A549 (cell line): ENCODE data around the gene UTS2R. TPM values are rescaled to one million over a fixed set of nuclear protein-coding genes. Genes with fewer than 3 reads are reported as not detected.

Source experiments
- ATAC-seq, 2 experiments: fragments of 200-7000 bp in 1 of 2; fragments of >200 bp in 1 of 2; cut with Nextera tagmentation in 1 of 2; cut with Tn5 transposase in 1 of 2; 3 replicates each; pipeline versions ENCODE4 v1.8.0 to v1.9.1; 2018 to 2020; ENCODE audit warnings: mild to moderate bottlenecking in 1 of 2, moderate library complexity in 1 of 2
- CTCF ChIA-PET: fragments of 300-600 bp; sonication (Branson Sonifier 250); formaldehyde crosslinking; extraction: SDS; loops from one replicate; lab custom pipeline; 2021; ENCODE audit warnings: antibody characterized with exemption, inconsistent platforms; lab: Yijun Ruan, JAX
- POLR2A ChIA-PET: fragments of 350-600 bp; formaldehyde crosslinking; extraction: SDS; loops from one replicate; lab custom pipeline; 2021; ENCODE audit warnings: antibody characterized with exemption, inconsistent platforms; lab: Yijun Ruan, JAX
- DNase-seq, 2 experiments: peaks; one replicate each; pipeline versions ENCODE4 v3.0.0 to v3.0.0-alpha.2; 2011 to 2016; ENCODE audit warnings: low read depth in 1 of 2, low spot score in 1 of 2
- FAIRE-seq: peaks from 2 replicates; lab custom pipeline; 2011; peaks lifted over from hg19 to GRCh38; lab: Jason Lieb, UNC
- H3K27ac ChIP-seq, 2 experiments: fragments of >200 bp; sonication (Bioruptor Twin); formaldehyde crosslinking; 3 replicates each; pipeline ENCODE4 v1.5.1; 2016 to 2017
- H3K4me1 ChIP-seq: fragments of >200 bp; sonication (Bioruptor Twin); formaldehyde crosslinking; 3 replicates; pipeline ENCODE4 v1.6.1; 2016
- H3K4me2 ChIP-seq: fragments of >200 bp; sonication (Bioruptor Twin); formaldehyde crosslinking; 3 replicates; pipeline ENCODE4 v1.6.1; 2016
- H3K4me3 ChIP-seq: fragments of >200 bp; sonication (Bioruptor Twin); formaldehyde crosslinking; 3 replicates; pipeline ENCODE4 v1.5.1; 2016
- H3K9me3 ChIP-seq: fragments of >200 bp; sonication (Bioruptor Twin); formaldehyde crosslinking; 3 replicates; pipeline ENCODE4 v1.6.1; 2016
- ATOH8 ChIP-seq: fragments of 250-450 bp; sonication (Bioruptor Pico); IDR thresholded peaks from 2 replicates; pipeline ENCODE4 v1.5.0; 2020; ENCODE audit warnings: low read depth, mild to moderate bottlenecking, moderate library complexity
- CBX8 ChIP-seq: fragments of 200-600 bp; sonication (generic); IDR thresholded peaks from 2 replicates; pipeline ENCODE4 v1.6.1; 2016
- CEBPB ChIP-seq, 2 experiments: fragments of >200 bp in 1 of 2; sonication (Bioruptor Twin) in 1 of 2; formaldehyde crosslinking in 1 of 2; IDR thresholded peaks; 2 replicates each; pipeline ENCODE4 v1.6.1; 2012 to 2016
- CHD2 ChIP-seq: fragments of 150-350 bp; IDR thresholded peaks from 2 replicates; pipeline ENCODE4 v1.6.1; 2014; ENCODE audit warnings: low read length; ENCODE audit not compliant: partially characterized antibody
- EHMT2 ChIP-seq: fragments of 200-600 bp; sonication (generic); IDR thresholded peaks from 2 replicates; pipeline ENCODE4 v1.6.1; 2016; ENCODE audit warnings: antibody characterized with exemption, low read depth, mild to moderate bottlenecking, moderate library complexity
- ELK1 ChIP-seq: fragments of 150-350 bp; IDR thresholded peaks from 2 replicates; pipeline ENCODE4 v1.6.1; 2014; ENCODE audit warnings: low read depth, mild to moderate bottlenecking, low read length
- EP300 ChIP-seq, 2 experiments: fragments of >200 bp; sonication (Bioruptor Twin); formaldehyde crosslinking; IDR thresholded peaks; 2 replicates in 1 of 2; 3 replicates in 1 of 2; pipeline ENCODE4 v1.6.1; 2016 to 2017
- ESRRA ChIP-seq: fragments of 150-350 bp; IDR thresholded peaks from 2 replicates; pipeline ENCODE4 v1.6.1; 2014; ENCODE audit warnings: mild to moderate bottlenecking, low read length, borderline replicate concordance
- FOSL2 ChIP-seq, 2 experiments: fragments of 450-650 bp in 1 of 2; fragments of >200 bp in 1 of 2; sonication (Bioruptor Twin) in 1 of 2; formaldehyde crosslinking; IDR thresholded peaks; 2 replicates each; pipeline versions ENCODE4 v1.5.0 to v1.6.1; 2016 to 2020; ENCODE audit warnings: mild to moderate bottlenecking in 1 of 2, moderate library complexity in 1 of 2
- FOXS1 ChIP-seq: fragments of 250-450 bp; sonication (Bioruptor Pico); IDR thresholded peaks from 2 replicates; pipeline ENCODE4 v1.5.0; 2020; ENCODE audit warnings: mild to moderate bottlenecking, moderate library complexity
- HES2 ChIP-seq: fragments of >200 bp; sonication (Bioruptor Twin); formaldehyde crosslinking; IDR thresholded peaks from 2 replicates; pipeline ENCODE4 v1.6.1; 2016
- HOXA7 ChIP-seq: fragments of 250-450 bp; sonication (Bioruptor Pico); IDR thresholded peaks from 2 replicates; pipeline ENCODE4 v1.5.0; 2020; ENCODE audit warnings: mild to moderate bottlenecking, moderate library complexity
- JUN ChIP-seq, 2 experiments: fragments of >200 bp; sonication (Bioruptor Twin); formaldehyde crosslinking; IDR thresholded peaks; 2 replicates in 1 of 2; 3 replicates in 1 of 2; pipeline ENCODE4 v1.6.1; 2016 to 2017
- KDM1A ChIP-seq: fragments of 200-600 bp; sonication (generic); IDR thresholded peaks from 2 replicates; pipeline ENCODE4 v1.6.1; 2016; ENCODE audit warnings: low read depth, mild to moderate bottlenecking
- KDM5A ChIP-seq: fragments of 200-600 bp; sonication (generic); IDR thresholded peaks from 2 replicates; pipeline ENCODE4 v1.6.1; 2016; ENCODE audit warnings: antibody characterized with exemption, mild to moderate bottlenecking
- MAFK ChIP-seq: fragments of 450-650 bp; IDR thresholded peaks from 2 replicates; pipeline ENCODE4 v1.6.1; 2014; ENCODE audit not compliant: partially characterized antibody
- MAX ChIP-seq: IDR thresholded peaks from 2 replicates; pipeline ENCODE4 v1.6.1; 2012
- MAZ ChIP-seq: fragments of 150-350 bp; IDR thresholded peaks from 2 replicates; pipeline ENCODE4 v1.6.1; 2014; ENCODE audit warnings: antibody characterized with exemption, low read depth, low read length, borderline replicate concordance
- NR3C1 ChIP-seq: fragments of >200 bp; sonication (Bioruptor Twin); formaldehyde crosslinking; IDR thresholded peaks from 3 replicates; pipeline ENCODE4 v1.6.1; 2017
- POLR2A ChIP-seq: IDR thresholded peaks from 2 replicates; pipeline ENCODE4 v1.6.1; 2012; ENCODE audit warnings: mild to moderate bottlenecking, low read length
- RAD21 ChIP-seq, 2 experiments: fragments of >200 bp in 1 of 2; sonication (Bioruptor Twin) in 1 of 2; formaldehyde crosslinking in 1 of 2; IDR thresholded peaks in 1 of 2; conservative IDR thresholded peaks in 1 of 2; 2 replicates in 1 of 2; 3 replicates in 1 of 2; pipeline ENCODE4 v1.6.1; 2012 to 2018; ENCODE audit warnings: inconsistent platforms in 1 of 2
- SREBF2 ChIP-seq: fragments of 450-650 bp; IDR thresholded peaks from 2 replicates; pipeline ENCODE4 v1.6.1; 2014; ENCODE audit warnings: mild to moderate bottlenecking, moderate library complexity
- USF2 ChIP-seq: fragments of 450-650 bp; IDR thresholded peaks from 2 replicates; pipeline ENCODE4 v1.6.1; 2014; ENCODE audit warnings: antibody characterized with exemption
- ZC3H11A ChIP-seq: fragments of 450-650 bp; IDR thresholded peaks from 2 replicates; pipeline ENCODE4 v1.6.1; 2014; ENCODE audit warnings: antibody characterized with exemption, mild to moderate bottlenecking
- ZNF302 ChIP-seq: fragments of 250-450 bp; sonication (Bioruptor Pico); IDR thresholded peaks from 2 replicates; pipeline ENCODE4 v1.9.0; 2021; ENCODE audit warnings: inconsistent platforms, mild to moderate bottlenecking, moderate library complexity
- WGBS: methylation state at CpG from one replicate; pipeline ENCODE4 v1.1.6; 2017; ENCODE audit errors: missing lambda C conversion rate; 5-methylcytosine and 5-hydroxymethylcytosine counted together
- polyA plus RNA-seq, 4 experiments: library from polyadenylated mRNA; depleted of rRNA in 3 of 4; stranded (reverse); fragments of >200 nt; fragmentation: RNase III in 1 of 4; extraction: RNeasy Plus Mini Kit Qiagen cat#74134 plus additional on column Dnase treatment in 1 of 4; gene quantifications; 2 replicates in 3 of 4; 3 replicates in 1 of 4; pipeline ENCODE4 v1.2.3, GENCODE V29; 2011 to 2017

UTS2R gene
- polyA plus RNA-seq, 2 of the 4 experiments (the other 2 are of a cell fraction) = not detected

- no peak for TF ChIP-seq NR3C1
- no peak for TF ChIP-seq SREBF2
- TF ChIP-seq ATOH8 (CRISPR knock-in tag) = no peak
- no peak for TF ChIP-seq MAZ
- no peak for TF ChIP-seq HES2
- TF ChIP-seq FOXS1 = no peak
- no peak for TF ChIP-seq EHMT2
- TF ChIP-seq ESRRA = no peak
- ATAC-seq (no peak), DNase-seq (no peak), FAIRE-seq (no peak)
- POLR2A ChIA-PET = no interaction called here
- WGBS = 73% methylated on average over 15 of the region's 15 CpGs
- peaks cover 38% of the 10 kb centered on the region for H3K4me1 ChIP-seq
- CTCF ChIA-PET = interaction anchor here (2.6 to 15.6 kb wide), 5 partner anchors 7 to 123 kb away, joined by 12 to 343 read pairs (median 60); no protein-coding TSS in a partner anchor
- no peaks in the 10 kb centered on the region for H3K9me3 ChIP-seq
- H3K27ac ChIP-seq = no peak overlapping the region; a peak in 1 of 6 replicates
- no peak overlapping the region for H3K4me3 ChIP-seq
- no peak overlapping the region for H3K4me2 ChIP-seq
These were observed 42.5 kb upstream of the UTS2R start for GRCh38 chr17:82328994-82329507.

- no peak overlapping the region for H3K4me3 ChIP-seq
- DNase-seq (no peak), ATAC-seq (no peak), FAIRE-seq (no peak)
- H3K9me3 ChIP-seq = no peaks in the 10 kb centered on the region
- H3K27ac ChIP-seq = peak overlapping the region in 1 of 2 experiments; percentile 58; a peak in 3 of 6 replicates
- H3K4me1 ChIP-seq = peaks cover 46% of the 10 kb centered on the region
- ChIA-PET CTCF (interaction anchor here (1.4 to 15.6 kb wide), 6 partner anchors 8 to 124 kb away, joined by 5 to 343 read pairs (median 56); no protein-coding TSS in a partner anchor), POLR2A (interaction anchor here (1.1 to 1.2 kb wide), 2 partner anchors 9 to 32 kb away, joined by 3 to 14 read pairs; no protein-coding TSS in a partner anchor)
- WGBS = 85% methylated on average over 16 of the region's 19 CpGs
- peak overlapping the region; percentile 45 for H3K4me2 ChIP-seq
- no peak for TF ChIP-seq KDM1A
- no peak for TF ChIP-seq KDM5A
- TF ChIP-seq HOXA7 (CRISPR knock-in tag) = no peak
- TF ChIP-seq FOSL2 (IDR thresholded peaks at IDR 0.05) = no peak
- TF ChIP-seq FOSL2 (CRISPR knock-in tag; IDR thresholded peaks at IDR 0.05) = no peak
- TF ChIP-seq POLR2A = no peak
- TF ChIP-seq MAX = no peak
- no peak for TF ChIP-seq ZC3H11A
- TF ChIP-seq CEBPB (IDR thresholded peaks at IDR 0.05) = no peak
- no peak for TF ChIP-seq RAD21 (conservative IDR thresholded peaks at IDR 0.05 in 1 of 2, IDR thresholded peaks at IDR 0.05 in 1 of 2)
- no peak for TF ChIP-seq CHD2
- TF ChIP-seq CBX8 = no peak
- TF ChIP-seq ATOH8 (CRISPR knock-in tag) = no peak
- TF ChIP-seq ELK1 = no peak
- no peak for TF ChIP-seq EP300 (IDR thresholded peaks at IDR 0.05)
- TF ChIP-seq JUN (IDR thresholded peaks at IDR 0.05) = no peak
- no peak for TF ChIP-seq ZNF302 (CRISPR knock-in tag)
- no peak for TF ChIP-seq USF2
- no peak for TF ChIP-seq MAFK
These were observed 41.8 kb upstream of the UTS2R start for GRCh38 chr17:82329683-82330321.
